Heart right ventricle (tissue), 16 donors: ENCODE measurements around the gene CCDC192. TPM values are rescaled to one million over a fixed set of nuclear protein-coding genes. Genes with fewer than 3 reads are reported as not detected.
A peak's percentile ranks its signal among the peaks of the same experiment; 100 is the strongest.

Source experiments
- ATAC-seq, 8 donors: fragments of 200-7000 bp; cut with Tn5 transposase; one replicate each; pipeline ENCODE4 v1.9.1; 2020; ENCODE audit warnings: mild to moderate bottlenecking in 8 of 8, moderate library complexity in 8 of 8, moderate number of reproducible peaks in 1 of 8
- DNase-seq, 2 donors: peaks; one replicate each; pipeline ENCODE4 v3.0.0-alpha.2; 2020
- H3K27ac ChIP-seq, 10 donors: fragments of 200-600 bp; sonication (generic) in 2 of 10; one replicate each; pipeline versions ENCODE4 v1.5.0 to v1.8.0; 2020 to 2022; ENCODE audit warnings: mild to moderate bottlenecking in 3 of 10
- H3K27me3 ChIP-seq, 7 donors: fragments of 200-600 bp; one replicate each; pipeline ENCODE4 v1.8.0; 2021 to 2022; ENCODE audit warnings: mild to moderate bottlenecking in 2 of 7
- H3K36me3 ChIP-seq, 9 donors: fragments of 200-600 bp; sonication (generic) in 1 of 9; one replicate each; pipeline versions ENCODE4 v1.5.0 to v1.8.0; 2020 to 2022; ENCODE audit warnings: mild to moderate bottlenecking in 2 of 9
- H3K4me1 ChIP-seq, 9 donors: fragments of 200-600 bp; sonication (generic) in 1 of 9; one replicate each; pipeline versions ENCODE4 v1.5.0 to v1.8.0; 2020 to 2022; ENCODE audit warnings: mild to moderate bottlenecking in 4 of 9
- H3K4me3 ChIP-seq, 10 donors: fragments of 200-600 bp; sonication (generic) in 2 of 10; one replicate each; pipeline versions ENCODE4 v1.5.0 to v1.8.0; 2020 to 2022; ENCODE audit warnings: mild to moderate bottlenecking in 7 of 10, moderate library complexity in 2 of 10
- H3K9me3 ChIP-seq, 11 donors: fragments of 200-600 bp in 10 of 11; sonication (generic) in 2 of 11; one replicate each; pipeline versions ENCODE4 v1.5.0 to v1.8.0; 2013 to 2022; ENCODE audit warnings: mild to moderate bottlenecking in 2 of 11, control low read depth in 1 of 11, moderate library complexity in 1 of 11
- CTCF ChIP-seq, 9 donors: fragments of 200-600 bp; sonication (generic) in 2 of 9; IDR thresholded peaks; one replicate each; pipeline versions ENCODE4 v1.5.0 to v1.8.0; 2021 to 2022; ENCODE audit warnings: antibody characterized with exemption in 9 of 9, mild to moderate bottlenecking in 5 of 9, moderate library complexity in 1 of 9
- WGBS, 2 donors: extraction: QIAGEN DNeasy Blood & Tissue Kit; methylation state at CpG; one replicate each; pipeline ENCODE4 v1.1.7; 2013; ENCODE audit warnings: inconsistent platforms in 1 of 2; 5-methylcytosine and 5-hydroxymethylcytosine counted together
- intact Hi-C, 10 donors: fragments of 100-400 bp; cut with DNase I; formaldehyde crosslinking; loops; one replicate each; pipeline versions ENCODE4 v1.11.1 to v1.14.2; 2022
- long read RNA-seq, 3 donors: library from polyadenylated mRNA; unstranded; transcript quantifications; one replicate each; pipeline ENCODE4 v2.0.0, GENCODE V29; 2020 to 2021
- polyA plus RNA-seq, 2 donors: library from polyadenylated mRNA; stranded (reverse); fragments of 200-250 nt; gene quantifications; one replicate each; pipeline ENCODE4 v1.2.3, GENCODE V29; 2013
- total RNA-seq, 10 donors: library from RNA; stranded (reverse); fragmentation: NEBNext Ultra II Directional in 3 of 10; extraction: Animal tissue kit (Norgen Biotek cat#: 25700) in 3 of 10; gene quantifications; one replicate each; pipeline versions ENCODE4 v1.2.1 to v1.2.4, GENCODE V29; 2021 to 2023
- donor health status: Arrhythmogenic right ventricular cardiomyopathy.
- donor health status: ischemic (EF 13 %, LVEDD 7.1; RV severe dilation, severe dysfunction).
- donor health status: healthy with polysubstance abuse.
- donor health status: DM: no; HTN: yes; CAD: no.
- donor health status: DM: no; HTN: no; CAD: no.
- donor health status: ischemic (EF 25% LVEDD 6.9; RV normal size, moderate dysfunction).
- donor health status: ischemic (EF 25% LVEDD 5.7; RV mildly dilated, moderate dysfunction).
- donor health status: healthy.
- donor health status: DM: yes; HTN: yes; CAD: no.
- donor health status: Ischemic cardiomyopathy.
- donor health status: ischemic (EF 35%, LVEDD 5.7; RV mildly dilated, moderate dysfunction).
- donor health status: nonischemic (EF 11% LVEDD 7.7; RV severe dilation, severe dysfunction).
- donor health status: DM: yes; HTN: yes; CAD: no.
- donor health status: PGD.
- donor health status: ischemic (EF 29% LVEDD 5.4; RV normal size, mild dysfunction).
- donor health status: nonischemic (EF 23%, LVEDD 6.1; RV moderate dilation, normal function).

The CCDC192 gene
- total RNA-seq (under 1 TPM in 3 of 10 donors, not detected in 7; 0.32 to 0.76 (median 0.33) TPM), polyA plus RNA-seq (under 1 TPM in 1 of 2 donors, not detected in 1; 0.13 TPM)
- long read RNA-seq, donor 1, result 0 reads
- long read RNA-seq, donor 2, partial matches to known transcripts, result 0 of 1 reads
- long read RNA-seq, donor 2, other reads (novel, unspliced or antisense), result 1 of 1 reads
- long read RNA-seq, donor 3, partial matches to known transcripts, result 0 of 1 reads
- long read RNA-seq, donor 3, other reads (novel, unspliced or antisense), result 1 of 1 reads

GRCh38 chr5:127702926-127703561 lies at the start of gene CCDC192:
TSS of gene CCDC192 (plus strand) at chr5:127703391. CDS start at chr5:127703446, 55 bp downstream.
- WGBS, 2 donors, result 78% methylated on average over 5 of the region's 5 CpGs
- ATAC-seq (peak in 5 of 8 donors; percentile 29 to 65 (median 43)), DNase-seq (no peak)
- no peaks in the 10 kb centered on the region for H3K36me3 ChIP-seq
- H3K4me3 ChIP-seq, result peak within 1 kb of the TSS in 5 of 10 donors; percentile 2 to 39 (median 30)
- TF ChIP-seq CTCF (IDR thresholded peaks at IDR 0.05), result no peak
- H3K27ac ChIP-seq, result peak within 1 kb of the TSS in 4 of 10 donors; percentile 25 to 49 (median 36)
- H3K27me3 ChIP-seq, result no peaks in the 10 kb centered on the region
- peaks cover 0 to 63% (median 29%) of the 10 kb centered on the region in 9 donors for H3K4me1 ChIP-seq
- no peaks in the 10 kb centered on the region for H3K9me3 ChIP-seq
- intact Hi-C loops, result loop anchor here in 2 of 10 donors (5.0 to 10.0 kb wide), 2 partner anchors 41 to 128 kb away; no protein-coding TSS in a partner anchor

- TF ChIP-seq CTCF (IDR thresholded peaks at IDR 0.05), result no peak
- Histone ChIP-seq H3K27ac (no peak overlapping the region), H3K4me3 (no peak overlapping the region), H3K4me1 (peaks cover 0 to 14% (median 0%) of the 10 kb centered on the region in 9 donors), H3K36me3 (no peaks in the 10 kb centered on the region), H3K9me3 (no peaks in the 10 kb centered on the region), H3K27me3 (no peaks in the 10 kb centered on the region)
- WGBS, 2 donors, result 79 to 86% methylated on average over 6 of the region's 6 CpGs
- ATAC-seq (no peak), DNase-seq (no peak)
- intact Hi-C loops, result no loop called here
Measured at GRCh38 chr5:127656825-127657224, 46.4 kb upstream of the CCDC192 start.

GRCh38 chr5:127660047-127660733 lies 43.0 kb upstream of the CCDC192 start:
- DNase-seq, result peak in 1 of 2 donors; percentile 5
- peak overlapping the region in 8 of 10 donors; percentile 9 to 69 (median 54) for H3K27ac ChIP-seq
- H3K27me3 ChIP-seq, result no peaks in the 10 kb centered on the region
- peak; percentile 16 to 90 (median 77) for ATAC-seq
- TF ChIP-seq CTCF (IDR thresholded peaks at IDR 0.05), result no peak
- peaks cover 0 to 18% (median 0%) of the 10 kb centered on the region in 9 donors for H3K4me1 ChIP-seq
- intact Hi-C loops, result loop anchor here in 1 of 10 donors (5.0 kb wide), 1 partner anchor 42 kb away; the partner anchor contains the start of gene CCDC192
- WGBS, 2 donors, result 43 to 52% methylated on average over 3 of the region's 3 CpGs
- no peak overlapping the region for H3K4me3 ChIP-seq
- H3K9me3 ChIP-seq, result no peaks in the 10 kb centered on the region
- H3K36me3 ChIP-seq, result no peaks in the 10 kb centered on the region

GRCh38 chr5:127664093-127664492 lies 39.1 kb upstream of the CCDC192 start:
- no peak overlapping the region for H3K27ac ChIP-seq
- H3K36me3 ChIP-seq, result no peaks in the 10 kb centered on the region
- no peaks in the 10 kb centered on the region for H3K9me3 ChIP-seq
- WGBS, 2 donors, result 61 to 73% methylated on average over 5 of the region's 5 CpGs
- H3K4me3 ChIP-seq, result no peak overlapping the region
- intact Hi-C loops, result loop anchor here in 1 of 10 donors (5.0 kb wide), 1 partner anchor 38 kb away; the partner anchor contains the start of gene CCDC192
- peak in 3 of 8 donors; percentile 47 to 74 (median 67) for ATAC-seq
- H3K4me1 ChIP-seq, result peaks cover 0 to 29% (median 3%) of the 10 kb centered on the region in 9 donors
- TF ChIP-seq CTCF (IDR thresholded peaks at IDR 0.05), result no peak
- no peaks in the 10 kb centered on the region for H3K27me3 ChIP-seq
- no peak for DNase-seq
